GM12801 (cell line): ENCODE results near the gene CRYAA.

Experiments used
- TF ChIP-seq, protein P1 (sequence below): IDR thresholded peaks from one replicate; pipeline ENCODE4 v1.5.1; 2011; ENCODE audit warnings: control low read depth; ENCODE audit not compliant: insufficient read length; ENCODE audit errors: extremely low read depth

CRYAA gene

DNA sequence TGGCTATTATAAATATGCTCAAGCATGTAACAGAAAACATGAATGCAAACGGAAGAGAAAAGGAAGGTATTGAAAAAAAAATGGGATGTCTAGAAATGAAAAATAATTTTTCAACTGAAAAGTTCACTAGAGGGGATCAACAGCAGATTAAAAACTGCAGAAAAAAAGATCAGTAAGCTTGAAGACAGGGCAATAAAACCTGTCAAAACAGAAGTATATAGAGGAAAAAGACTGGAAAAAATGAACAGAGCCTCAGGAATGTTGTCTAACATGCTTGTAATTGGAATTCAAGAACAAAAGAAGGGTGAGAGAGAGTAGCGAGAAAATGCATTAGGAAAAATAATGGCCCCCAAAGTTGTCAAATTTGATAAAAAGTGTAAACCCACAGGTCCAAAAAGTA is 29.6 kb downstream of the CRYAA start:
- TF ChIP-seq, protein P1, sequence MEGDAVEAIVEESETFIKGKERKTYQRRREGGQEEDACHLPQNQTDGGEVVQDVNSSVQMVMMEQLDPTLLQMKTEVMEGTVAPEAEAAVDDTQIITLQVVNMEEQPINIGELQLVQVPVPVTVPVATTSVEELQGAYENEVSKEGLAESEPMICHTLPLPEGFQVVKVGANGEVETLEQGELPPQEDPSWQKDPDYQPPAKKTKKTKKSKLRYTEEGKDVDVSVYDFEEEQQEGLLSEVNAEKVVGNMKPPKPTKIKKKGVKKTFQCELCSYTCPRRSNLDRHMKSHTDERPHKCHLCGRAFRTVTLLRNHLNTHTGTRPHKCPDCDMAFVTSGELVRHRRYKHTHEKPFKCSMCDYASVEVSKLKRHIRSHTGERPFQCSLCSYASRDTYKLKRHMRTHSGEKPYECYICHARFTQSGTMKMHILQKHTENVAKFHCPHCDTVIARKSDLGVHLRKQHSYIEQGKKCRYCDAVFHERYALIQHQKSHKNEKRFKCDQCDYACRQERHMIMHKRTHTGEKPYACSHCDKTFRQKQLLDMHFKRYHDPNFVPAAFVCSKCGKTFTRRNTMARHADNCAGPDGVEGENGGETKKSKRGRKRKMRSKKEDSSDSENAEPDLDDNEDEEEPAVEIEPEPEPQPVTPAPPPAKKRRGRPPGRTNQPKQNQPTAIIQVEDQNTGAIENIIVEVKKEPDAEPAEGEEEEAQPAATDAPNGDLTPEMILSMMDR: no peak

DNA sequence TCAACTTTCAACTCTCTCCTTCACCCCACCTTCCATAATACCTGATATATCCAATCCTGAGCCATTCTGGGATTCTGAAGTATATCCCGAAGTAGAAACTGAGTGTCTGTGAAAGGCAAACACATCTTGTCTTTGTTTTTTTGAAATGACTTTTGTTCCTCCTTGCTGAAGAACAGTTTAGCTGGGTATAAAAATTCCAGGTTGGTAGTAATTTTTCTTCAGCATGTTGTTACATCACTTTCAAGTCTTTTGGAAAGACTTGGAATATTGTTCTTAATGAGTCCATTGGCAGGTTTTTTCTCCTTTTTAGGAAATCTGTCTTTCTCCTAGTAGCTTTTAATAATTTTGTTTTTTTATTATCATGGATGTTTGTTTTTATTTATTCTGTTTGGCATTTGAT is 32.7 kb downstream of the CRYAA start:
- TF ChIP-seq, protein P1: no peak

DNA sequence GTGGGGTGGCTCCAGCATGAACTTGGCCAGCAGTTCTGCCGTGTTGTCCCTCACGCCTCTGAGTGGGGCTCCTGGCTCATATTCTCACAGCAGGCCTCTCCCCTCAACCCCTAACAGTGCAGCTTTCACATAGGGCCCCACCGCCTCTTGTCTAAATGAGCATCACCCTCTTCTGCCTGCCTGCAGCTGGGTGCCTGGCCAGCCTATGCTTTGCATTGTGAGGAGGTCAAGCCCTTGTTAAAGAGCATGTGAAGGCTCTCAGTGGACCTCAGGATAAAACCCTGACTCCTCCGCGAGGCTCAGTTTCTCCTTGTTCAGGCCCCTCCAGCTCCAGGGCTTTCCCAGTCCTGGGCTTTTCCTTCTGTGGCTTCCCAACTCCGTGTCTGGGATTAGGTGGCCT is 34.8 kb downstream of the CRYAA start:
- TF ChIP-seq, protein P1: no peak

DNA sequence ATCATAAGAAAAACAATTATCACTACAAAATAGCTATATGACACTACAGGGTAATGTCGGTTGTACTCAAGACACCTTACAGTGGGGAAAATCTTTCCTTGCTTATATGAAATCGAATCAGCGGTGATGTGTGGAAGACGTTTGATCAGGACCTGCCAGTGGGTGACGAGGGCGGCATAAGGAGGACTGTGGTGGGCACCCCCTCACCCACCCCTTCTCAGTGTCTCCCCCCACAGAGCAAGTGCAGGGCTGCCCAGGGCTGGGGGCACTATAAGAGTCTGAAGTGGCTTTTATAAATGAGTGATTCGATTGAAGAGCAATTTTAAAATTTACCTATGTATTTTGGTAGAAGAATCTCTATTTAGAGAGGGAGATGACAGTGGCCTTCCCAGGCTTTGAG is 35.8 kb downstream of the CRYAA start:
- TF ChIP-seq, protein P1: no peak

DNA sequence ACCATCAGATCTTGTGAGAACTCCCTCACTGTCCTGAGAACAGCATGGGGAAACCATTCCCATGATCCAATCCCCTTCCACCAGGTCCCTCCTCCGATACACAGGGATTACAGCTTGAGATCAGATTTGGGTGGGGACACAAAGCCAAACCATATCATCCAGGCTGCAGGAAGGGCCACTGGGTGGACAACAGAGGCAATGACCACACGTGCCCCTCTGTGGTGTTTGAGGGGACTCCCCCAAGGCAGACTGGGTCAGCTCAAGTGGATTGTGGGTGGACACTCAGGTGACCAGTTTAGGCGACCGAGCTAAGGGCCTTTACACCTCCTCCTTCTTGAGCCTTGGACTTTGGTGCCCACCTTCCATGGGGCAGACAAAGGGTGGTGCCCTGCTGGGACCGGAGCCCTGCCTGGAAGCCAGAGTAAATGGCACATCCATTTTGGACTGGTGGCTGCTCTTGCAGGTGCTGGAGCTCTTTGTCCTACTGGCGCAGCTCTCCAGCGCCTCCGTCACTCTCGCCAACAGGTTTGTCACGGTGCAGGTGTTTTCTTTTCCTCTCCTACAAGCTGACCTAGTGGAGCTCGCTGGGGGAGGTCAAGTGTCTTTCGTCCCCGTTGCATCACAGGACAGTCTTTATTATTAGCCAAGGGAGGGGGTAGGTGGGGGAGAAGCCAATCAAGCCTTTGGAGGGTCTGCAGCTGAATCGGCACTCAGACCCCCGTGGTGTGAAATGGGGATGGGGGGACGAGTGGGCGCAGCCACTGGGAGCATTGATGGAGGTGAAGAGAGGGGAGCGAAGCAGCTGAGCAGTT is 37.6 kb downstream of the CRYAA start:
- TF ChIP-seq, protein P1: no peak

DNA sequence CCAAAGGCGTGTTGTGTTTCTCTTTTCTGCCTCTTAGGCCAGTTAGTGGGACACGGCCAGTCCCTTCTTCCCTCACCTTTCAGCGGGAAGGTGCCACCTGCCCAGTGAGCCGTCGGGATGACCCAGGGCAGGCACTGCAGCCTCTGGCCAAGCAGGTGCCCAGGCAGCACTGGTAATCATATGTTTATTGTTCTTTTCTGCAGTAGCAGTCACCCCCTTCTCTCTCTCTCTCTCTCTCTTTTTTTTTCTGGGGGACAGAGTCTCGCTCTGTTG is 38.2 kb downstream of the CRYAA start:
- TF ChIP-seq, protein P1: no peak

DNA sequence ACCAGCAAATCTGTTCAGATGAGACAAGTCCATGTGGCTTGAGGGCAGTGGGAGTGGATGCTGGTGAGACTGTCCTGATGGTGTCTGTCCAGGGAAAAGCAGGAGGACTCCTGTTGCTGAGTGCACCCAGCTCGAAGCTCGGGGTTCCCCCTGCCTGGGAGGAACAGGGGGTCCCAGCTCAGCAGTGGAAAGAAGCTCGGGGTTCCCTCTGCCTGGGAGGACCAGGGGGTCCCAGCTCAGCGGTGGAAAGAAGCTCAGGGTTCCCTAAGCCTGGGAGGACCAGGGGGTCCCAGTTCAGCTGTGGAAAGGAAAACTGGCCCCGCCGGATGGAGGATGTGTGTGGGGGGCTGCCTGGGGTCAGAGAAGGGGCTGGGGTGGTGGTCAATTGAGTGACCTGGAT is 39.1 kb downstream of the CRYAA start:
- TF ChIP-seq, protein P1: no peak
